ENCODE data around the gene BCORL1.

Gene BCORL1

DNA sequence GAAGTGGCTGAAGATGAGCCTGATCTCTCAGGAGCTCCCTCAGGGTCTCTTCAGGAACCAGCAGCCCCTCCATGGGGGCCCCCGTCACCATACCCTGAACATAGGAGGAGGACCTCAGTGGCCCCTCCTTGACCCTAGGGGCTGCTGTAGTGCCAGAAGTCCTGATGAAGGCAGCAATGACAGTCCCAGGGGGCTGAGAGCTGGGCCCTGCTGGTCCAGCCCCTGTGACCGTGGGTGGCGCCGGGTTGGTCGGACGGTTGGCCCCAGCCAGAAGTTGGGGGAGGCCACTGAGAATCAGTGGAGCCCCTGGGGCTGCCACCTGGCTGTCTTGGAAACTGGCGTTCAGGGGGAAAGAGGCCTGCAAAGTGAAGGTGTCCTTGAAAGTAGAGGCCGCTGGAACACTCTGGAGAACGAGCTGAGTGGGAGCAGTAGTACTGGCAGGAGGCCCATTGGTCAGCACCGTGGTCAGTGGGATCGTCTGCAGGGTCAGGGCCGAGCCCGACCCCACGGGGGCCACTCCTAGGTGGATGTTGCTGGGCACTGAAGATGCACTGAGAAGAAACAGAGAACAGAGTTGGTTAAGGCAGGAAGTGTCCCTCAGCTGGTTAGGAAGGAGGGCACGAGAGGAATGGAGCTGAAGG lies 84.7 kb downstream of the BCORL1 start:
- no peak for TF ChIP-seq EZH2phosphoT487 (IDR thresholded peaks at IDR 0.05; ENCODE audit: low read depth)
- TF ChIP-seq, protein P1, sequence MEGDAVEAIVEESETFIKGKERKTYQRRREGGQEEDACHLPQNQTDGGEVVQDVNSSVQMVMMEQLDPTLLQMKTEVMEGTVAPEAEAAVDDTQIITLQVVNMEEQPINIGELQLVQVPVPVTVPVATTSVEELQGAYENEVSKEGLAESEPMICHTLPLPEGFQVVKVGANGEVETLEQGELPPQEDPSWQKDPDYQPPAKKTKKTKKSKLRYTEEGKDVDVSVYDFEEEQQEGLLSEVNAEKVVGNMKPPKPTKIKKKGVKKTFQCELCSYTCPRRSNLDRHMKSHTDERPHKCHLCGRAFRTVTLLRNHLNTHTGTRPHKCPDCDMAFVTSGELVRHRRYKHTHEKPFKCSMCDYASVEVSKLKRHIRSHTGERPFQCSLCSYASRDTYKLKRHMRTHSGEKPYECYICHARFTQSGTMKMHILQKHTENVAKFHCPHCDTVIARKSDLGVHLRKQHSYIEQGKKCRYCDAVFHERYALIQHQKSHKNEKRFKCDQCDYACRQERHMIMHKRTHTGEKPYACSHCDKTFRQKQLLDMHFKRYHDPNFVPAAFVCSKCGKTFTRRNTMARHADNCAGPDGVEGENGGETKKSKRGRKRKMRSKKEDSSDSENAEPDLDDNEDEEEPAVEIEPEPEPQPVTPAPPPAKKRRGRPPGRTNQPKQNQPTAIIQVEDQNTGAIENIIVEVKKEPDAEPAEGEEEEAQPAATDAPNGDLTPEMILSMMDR (IDR thresholded peaks at IDR 0.05; ENCODE audit: low read depth, low read length), result no peak
- Histone ChIP-seq H3K9me3 (ENCODE audit: insufficient read depth, low read length) (no peaks in the 10 kb centered on the region), H2AFZ (ENCODE audit: low read depth, low read length) (no peak overlapping the region), H3K27me3 (ENCODE audit: low read depth, low read length) (no peaks in the 10 kb centered on the region), H3K36me3 (replicated peaks; ENCODE audit: low read depth, low read length) (peaks cover 50% of the 10 kb centered on the region), H3K4me1 (ENCODE audit: low read length) (no peaks in the 10 kb centered on the region), H3K79me2 (ENCODE audit: low read length) (no peaks in the 10 kb centered on the region), H3K9ac (ENCODE audit: low read length) (no peak overlapping the region), H4K20me1 (ENCODE audit: insufficient read depth, low read length) (no peaks in the 10 kb centered on the region), H3K4me2 (ENCODE audit: low read length) (no peak overlapping the region), H3K4me3 (ENCODE audit: low read length) (no peak overlapping the region), H3K27ac (ENCODE audit: low read length) (no peak overlapping the region)

DNA sequence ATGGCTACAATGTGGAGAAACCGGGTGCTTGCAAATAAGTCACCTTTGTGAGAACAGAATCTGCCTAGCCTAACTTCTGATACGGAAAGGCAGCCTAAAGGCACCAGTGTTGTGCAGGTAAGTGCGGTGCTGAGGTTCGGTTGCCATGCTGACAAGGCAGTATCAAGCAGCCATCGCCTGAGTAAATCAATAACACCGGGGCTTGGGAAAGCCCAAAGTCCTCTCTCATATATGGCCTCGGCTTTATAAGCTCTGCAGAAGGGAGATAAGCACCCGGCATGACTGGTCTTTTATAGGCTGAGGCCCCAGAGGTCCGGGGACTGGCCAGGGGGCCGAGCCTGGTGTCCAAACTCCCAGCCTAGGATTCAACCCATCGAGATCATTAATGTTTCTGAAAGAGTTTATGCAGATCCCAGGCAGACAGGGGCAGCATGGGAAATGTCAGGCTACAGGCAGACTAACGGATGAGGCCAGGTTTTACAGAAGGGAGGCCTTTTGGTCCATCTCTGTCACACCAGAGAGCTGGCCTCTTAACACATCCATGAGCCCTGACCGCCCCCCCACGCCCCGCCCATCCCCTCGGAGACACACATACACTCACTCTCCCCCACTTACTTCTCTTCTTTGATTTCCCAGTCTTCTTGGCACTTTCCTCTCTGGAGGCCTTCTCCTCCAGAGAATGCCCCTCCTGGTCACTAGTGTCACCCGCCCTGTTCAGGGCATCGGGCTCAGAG lies 89.3 kb downstream of the BCORL1 start:
- H3K36me3 ChIP-seq (replicated peaks; ENCODE audit: low read depth, low read length), result peaks cover 51% of the 10 kb centered on the region
- no peaks in the 10 kb centered on the region for H3K4me1 ChIP-seq (ENCODE audit: low read length)
- no peak overlapping the region for H3K27ac ChIP-seq (ENCODE audit: low read length)
- no peaks in the 10 kb centered on the region for H3K9me3 ChIP-seq (ENCODE audit: insufficient read depth, low read length)
- no peak for TF ChIP-seq EZH2phosphoT487 (IDR thresholded peaks at IDR 0.05; ENCODE audit: low read depth)
- TF ChIP-seq, protein P1 (IDR thresholded peaks at IDR 0.05; ENCODE audit: low read depth, low read length), result no peak
- H3K79me2 ChIP-seq (ENCODE audit: low read length), result peaks cover 4% of the 10 kb centered on the region
- no peak overlapping the region for H2AFZ ChIP-seq (ENCODE audit: low read depth, low read length)
- no peak overlapping the region for H3K9ac ChIP-seq (ENCODE audit: low read length)
- no peak overlapping the region for H3K4me2 ChIP-seq (ENCODE audit: low read length)
- no peak overlapping the region for H3K4me3 ChIP-seq (ENCODE audit: low read length)
- H4K20me1 ChIP-seq (ENCODE audit: insufficient read depth, low read length), result no peaks in the 10 kb centered on the region
- H3K27me3 ChIP-seq (ENCODE audit: low read depth, low read length), result no peaks in the 10 kb centered on the region

DNA sequence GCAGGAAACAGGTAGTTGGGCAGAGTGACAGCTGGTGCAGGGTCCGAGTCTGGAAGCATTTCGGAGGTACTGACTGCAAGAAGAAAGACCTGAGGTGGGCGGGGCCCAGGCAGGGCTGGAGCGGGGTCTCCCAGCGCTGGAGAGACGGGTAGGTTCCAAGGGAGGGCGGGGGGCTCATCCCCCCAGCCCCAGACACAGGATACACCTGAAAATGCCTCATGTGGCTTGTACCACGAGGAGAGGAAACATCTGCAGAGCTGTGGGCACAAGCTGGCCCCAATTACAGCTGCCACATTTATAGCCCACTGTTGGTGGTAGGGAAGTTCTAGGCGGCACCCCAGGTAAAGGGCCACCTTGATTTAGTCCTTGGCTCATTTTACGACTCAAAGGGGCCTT lies 89.9 kb downstream of the BCORL1 start:
- no peaks in the 10 kb centered on the region for H4K20me1 ChIP-seq (ENCODE audit: insufficient read depth, low read length)
- no peak overlapping the region for H3K27ac ChIP-seq (ENCODE audit: low read length)
- no peak overlapping the region for H3K4me3 ChIP-seq (ENCODE audit: low read length)
- no peak overlapping the region for H2AFZ ChIP-seq (ENCODE audit: low read depth, low read length)
- no peaks in the 10 kb centered on the region for H3K27me3 ChIP-seq (ENCODE audit: low read depth, low read length)
- H3K4me1 ChIP-seq (ENCODE audit: low read length), result no peaks in the 10 kb centered on the region
- H3K79me2 ChIP-seq (ENCODE audit: low read length), result peaks cover 8% of the 10 kb centered on the region
- H3K9ac ChIP-seq (ENCODE audit: low read length), result no peak overlapping the region
- TF ChIP-seq, protein P1 (IDR thresholded peaks at IDR 0.05; ENCODE audit: low read depth, low read length), result no peak
- TF ChIP-seq EZH2phosphoT487 (IDR thresholded peaks at IDR 0.05; ENCODE audit: low read depth), result no peak
- H3K9me3 ChIP-seq (ENCODE audit: insufficient read depth, low read length), result no peaks in the 10 kb centered on the region
- H3K4me2 ChIP-seq (ENCODE audit: low read length), result no peak overlapping the region
- peaks cover 46% of the 10 kb centered on the region for H3K36me3 ChIP-seq (replicated peaks; ENCODE audit: low read depth, low read length)

DNA sequence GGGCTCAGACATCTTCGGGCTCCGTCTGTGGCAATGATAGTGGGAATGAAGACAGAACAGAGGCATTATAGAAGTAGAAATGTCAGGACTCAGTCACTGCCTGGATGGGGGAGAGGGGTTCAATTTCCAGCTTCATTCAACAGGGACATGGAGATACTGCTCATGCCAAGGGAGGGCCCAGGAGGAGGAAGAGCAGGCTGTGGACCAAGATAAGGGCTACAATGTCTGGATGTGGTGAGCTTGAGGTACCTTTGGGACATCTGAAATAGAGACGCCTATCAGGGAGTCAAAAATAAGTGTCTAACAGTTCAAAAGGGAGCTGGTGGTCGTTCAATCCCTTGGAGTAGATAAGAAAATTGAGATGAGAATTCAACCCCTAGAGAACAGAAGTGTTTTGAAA lies 93.3 kb downstream of the BCORL1 start:
- no peaks in the 10 kb centered on the region for H3K27me3 ChIP-seq (ENCODE audit: low read depth, low read length)
- H3K9ac ChIP-seq (ENCODE audit: low read length), result no peak overlapping the region
- peaks cover 33% of the 10 kb centered on the region for H3K36me3 ChIP-seq (replicated peaks; ENCODE audit: low read depth, low read length)
- H3K4me1 ChIP-seq (ENCODE audit: low read length), result no peaks in the 10 kb centered on the region
- H3K4me3 ChIP-seq (ENCODE audit: low read length), result no peak overlapping the region
- no peak overlapping the region for H3K27ac ChIP-seq (ENCODE audit: low read length)
- TF ChIP-seq, protein P1 (IDR thresholded peaks at IDR 0.05; ENCODE audit: low read depth, low read length), result no peak
- no peak for TF ChIP-seq EZH2phosphoT487 (IDR thresholded peaks at IDR 0.05; ENCODE audit: low read depth)
- peaks cover 24% of the 10 kb centered on the region for H3K79me2 ChIP-seq (ENCODE audit: low read length)
- no peak overlapping the region for H2AFZ ChIP-seq (ENCODE audit: low read depth, low read length)
- no peaks in the 10 kb centered on the region for H4K20me1 ChIP-seq (ENCODE audit: insufficient read depth, low read length)
- no peak overlapping the region for H3K4me2 ChIP-seq (ENCODE audit: low read length)
- no peaks in the 10 kb centered on the region for H3K9me3 ChIP-seq (ENCODE audit: insufficient read depth, low read length)

Measured in OCI-LY3 (cell line).